GM12878 (cell line): ENCODE results near the gene SHROOM3. TPM values are rescaled to one million over a fixed set of nuclear protein-coding genes. Genes with fewer than 3 reads are reported as not detected.

Experiments
- ATAC-seq: fragments of 200-7000 bp; cut with Tn5 transposase; 3 replicates; pipeline ENCODE4 v1.9.1; 2020; ENCODE audit warnings: mild to moderate bottlenecking, moderate library complexity
- BruUV-seq: library from RNA; stranded (reverse); fragments of 400-500 nt; replicated peaks from 2 replicates; lab custom pipeline; 2021; lab: Mats Ljungman, UMichigan
- CTCF ChIA-PET: fragments of 300-600 bp; sonication (Branson Sonifier 250); formaldehyde crosslinking; extraction: SDS; loops from one replicate; lab custom pipeline; 2021; ENCODE audit warnings: inconsistent platforms; lab: Yijun Ruan, JAX
- POLR2A ChIA-PET: fragments of 350-600 bp; formaldehyde crosslinking; extraction: SDS; loops from one replicate; lab custom pipeline; 2021; ENCODE audit warnings: inconsistent platforms; lab: Charles Lee
- RAD21 ChIA-PET: fragments of 300-600 bp; sonication (Branson Sonifier 250); formaldehyde crosslinking; loops from one replicate; lab custom pipeline; 2023; ENCODE audit warnings: antibody characterized with exemption; ENCODE audit not compliant: unreplicated experiment; lab: Charles Lee
- SMC1A ChIA-PET: fragments of 300-600 bp; sonication (Branson Sonifier 250); formaldehyde crosslinking; loops from one replicate; lab custom pipeline; 2023; ENCODE audit not compliant: unreplicated experiment, uncharacterized antibody; lab: Charles Lee
- DNase-seq: peaks from one replicate; pipeline ENCODE4 v3.0.0-alpha.2; 2011; ENCODE audit warnings: low read depth, low spot score
- FAIRE-seq: peaks from 3 replicates; lab custom pipeline; 2011; peaks lifted over from hg19 to GRCh38; lab: Jason Lieb, UNC
- H2AFZ ChIP-seq: 2 replicates; pipeline ENCODE4 v1.6.0; 2011; ENCODE audit warnings: low read depth, low read length, control low read depth; ENCODE audit not compliant: control insufficient read depth
- H3K27ac ChIP-seq: 2 replicates; pipeline ENCODE4 v1.5.1; 2011; ENCODE audit warnings: control low read depth; ENCODE audit not compliant: control insufficient read depth, insufficient read depth
- H3K27me3 ChIP-seq, 2 experiments: replicated peaks in 1 of 2; 2 replicates each; pipeline versions ENCODE4 v1.6.0 to v1.6.1; 2011; ENCODE audit warnings: low read length in 1 of 2; ENCODE audit not compliant: control insufficient read depth in 2 of 2, insufficient read depth in 2 of 2
- H3K36me3 ChIP-seq, 2 experiments: 2 replicates each; pipeline ENCODE4 v1.5.1; 2011; ENCODE audit warnings: low read length in 1 of 2; ENCODE audit not compliant: control insufficient read depth in 2 of 2, insufficient read depth in 2 of 2
- H3K4me1 ChIP-seq: 2 replicates; pipeline ENCODE4 v1.6.1; 2011; ENCODE audit warnings: mild to moderate bottlenecking, low read length, moderate library complexity, mixed read lengths; ENCODE audit not compliant: control insufficient read depth, insufficient read depth
- H3K4me2 ChIP-seq: 2 replicates; pipeline ENCODE4 v1.6.0; 2011; ENCODE audit warnings: control low read depth; ENCODE audit not compliant: control insufficient read depth, insufficient read depth
- H3K4me3 ChIP-seq: fragments of 200-600 bp; sonication (generic); 2 replicates; pipeline ENCODE4 v1.5.1; 2016
- H3K79me2 ChIP-seq: 2 replicates; pipeline ENCODE4 v1.6.0; 2011; ENCODE audit warnings: low read length; ENCODE audit not compliant: control insufficient read depth, insufficient read depth
- H3K9ac ChIP-seq: 2 replicates; pipeline ENCODE4 v1.8.0; 2011; ENCODE audit warnings: low read length, control low read depth, mixed read lengths; ENCODE audit not compliant: control insufficient read depth, insufficient read depth
- H3K9me3 ChIP-seq: replicated peaks from 3 replicates; pipeline ENCODE4 v1.5.1; 2011; ENCODE audit warnings: mild to moderate bottlenecking, low read length; ENCODE audit not compliant: control insufficient read depth, insufficient read depth
- H4K20me1 ChIP-seq: 2 replicates; pipeline ENCODE4 v1.6.0; 2011; ENCODE audit not compliant: control insufficient read depth, insufficient read depth
- BCL3 ChIP-seq: IDR thresholded peaks from 2 replicates; pipeline ENCODE4 v1.6.1; 2011; ENCODE audit warnings: borderline replicate concordance, low read depth, mild to moderate bottlenecking, moderate library complexity, low read length; ENCODE audit not compliant: insufficient read depth, poor library complexity, severe bottlenecking
- CEBPB ChIP-seq, 2 experiments: fragments of 150-350 bp in 1 of 2; IDR thresholded peaks; 2 replicates each; pipeline ENCODE4 v1.6.1; 2012 to 2014; ENCODE audit warnings: low read depth in 2 of 2, low read length in 2 of 2, borderline replicate concordance in 1 of 2, inconsistent platforms in 1 of 2
- DPF2 ChIP-seq: fragments of 450-650 bp; IDR thresholded peaks from 2 replicates; pipeline ENCODE4 v1.6.1; 2017; ENCODE audit warnings: mild to moderate bottlenecking
- JUNB ChIP-seq: IDR thresholded peaks from 2 replicates; pipeline ENCODE4 v1.6.1; 2016; ENCODE audit warnings: antibody characterized with exemption, mild to moderate bottlenecking
- MTA3 ChIP-seq: IDR thresholded peaks from 2 replicates; pipeline ENCODE4 v1.6.1; 2012; ENCODE audit warnings: low read length, inconsistent platforms, borderline replicate concordance
- NFYB ChIP-seq: IDR thresholded peaks from 2 replicates; pipeline ENCODE4 v1.6.1; 2011; ENCODE audit warnings: low read depth, mild to moderate bottlenecking, low read length, improper control_type of control experiment, moderate library complexity; ENCODE audit not compliant: insufficient read depth
- POLR2A ChIP-seq: IDR thresholded peaks from 2 replicates; pipeline ENCODE4 v1.6.1; 2011; ENCODE audit warnings: low read depth, mild to moderate bottlenecking, low read length
- SIN3A ChIP-seq: IDR thresholded peaks from 2 replicates; pipeline ENCODE4 v1.6.1; 2012; ENCODE audit warnings: low read depth, low read length, improper control_type of control experiment
- STAT3 ChIP-seq: IDR thresholded peaks from 2 replicates; pipeline ENCODE4 v1.6.1; 2011; ENCODE audit warnings: low read depth, low read length, improper control_type of control experiment
- TCF12 ChIP-seq: IDR thresholded peaks from 2 replicates; pipeline ENCODE4 v1.6.1; 2011; ENCODE audit warnings: low read depth, mild to moderate bottlenecking, low read length
- ZBTB11 ChIP-seq: fragments of 450-650 bp; formaldehyde crosslinking; IDR thresholded peaks from 2 replicates; pipeline ENCODE4 v1.5.0; 2022; ENCODE audit warnings: mild to moderate bottlenecking, missing genetic modification characterization
- ZZZ3 ChIP-seq: IDR thresholded peaks from 2 replicates; pipeline ENCODE4 v1.6.1; 2011; ENCODE audit warnings: low read depth; ENCODE audit not compliant: control insufficient read depth, insufficient read length
- WGBS: methylation state at CpG from one replicate; pipeline ENCODE4 v1.1.6; 2016; ENCODE audit warnings: low lambda C conversion rate; ENCODE audit not compliant: insufficient replicate concordance, insufficient coverage; ENCODE audit errors: missing lambda C conversion rate; 5-methylcytosine and 5-hydroxymethylcytosine counted together
- in situ Hi-C: fragments of 300-500 bp; cut with MboI; formaldehyde crosslinking; loops from 9 replicates; pipeline ENCODE4 v1.14.3; 2018; ENCODE audit warnings: mixed read lengths
- intact Hi-C: fragments of 100-400 bp; cut with micrococcal nuclease; formaldehyde crosslinking; loops from one replicate; pipeline ENCODE4 v1.14.2; 2022; ENCODE audit not compliant: unreplicated experiment
- polyA plus RNA-seq, 11 experiments: library from polyadenylated mRNA; depleted of rRNA in 4 of 11; unstranded in 6 of 11; stranded (reverse) in 5 of 11; fragments of >200 nt; fragmentation: Nextera tagmentation in 4 of 11; fragmentation: Illumina TruSeq in 1 of 11; extraction: Ambion mirVana in 4 of 11; extraction: Trizol in 1 of 11; gene quantifications; 1 replicate in 1 of 11; 2 replicates in 10 of 11; pipeline versions ENCODE4 v1.2.1 to v1.2.3, GENCODE V29; 2011 to 2016; ENCODE audit warnings: inconsistent platforms in 2 of 11, missing spikeins in 2 of 11, low read depth in 1 of 11
- total RNA-seq, 4 experiments: library from RNA; depleted of rRNA in 3 of 4; stranded (reverse); fragments of >200 nt in 3 of 4; fragmentation: Illumina TruSeq in 1 of 4; extraction: Trizol in 1 of 4; gene quantifications; 2 replicates each; pipeline versions ENCODE4 v1.2.1 to v1.2.3, GENCODE V29; 2013 to 2021
- TF ChIP-seq, protein P1 (sequence below), 3 experiments: IDR thresholded peaks in 2 of 3; conservative IDR thresholded peaks in 1 of 3; 2 replicates each; pipeline ENCODE4 v1.5.1; 2011; ENCODE audit warnings: low read depth in 3 of 3, low read length in 3 of 3, mild to moderate bottlenecking in 3 of 3, control low read depth in 2 of 3, moderate library complexity in 2 of 3, inconsistent platforms in 1 of 3, mixed read lengths in 1 of 3; ENCODE audit not compliant: control insufficient read depth in 2 of 3, insufficient read depth in 1 of 3; ENCODE audit errors: extremely low read depth in 1 of 3
- TF ChIP-seq, protein P2 (sequence below): IDR thresholded peaks from 2 replicates; pipeline ENCODE4 v1.6.1; 2011; ENCODE audit warnings: low read depth, low read length, improper control_type of control experiment, borderline replicate concordance

SHROOM3 gene
- total and polyA plus RNA-seq, 10 of the 15 experiments (the other 5 are each of a cell fraction or from before 2014, with no cell fraction given), result under 0.01 to 0.29 (median 0.08) TPM; not detected in 1

- in situ Hi-C loops, result no loop called here
- FAIRE-seq (no peak), ATAC-seq (no peak)
- Histone ChIP-seq H4K20me1 (no peaks in the 10 kb centered on the region), H3K9ac (no peak overlapping the region), H3K9me3 (no peaks in the 10 kb centered on the region), H3K79me2 (no peaks in the 10 kb centered on the region)
- no TSS peak for BruUV-seq
- POLR2A ChIA-PET, result no interaction called here
- TF ChIP-seq POLR2A (no peak), TCF12 (no peak), ZBTB11 (CRISPR knock-in tag) (no peak), NFYB (no peak), CEBPB (IDR thresholded peaks at IDR 0.05; ENCODE audit: borderline replicate concordance in 1 of 2, low read depth in 2 of 2, low read length in 2 of 2) (no peak), DPF2 (no peak), MTA3 (no peak), STAT3 (no peak), JUNB (no peak), BCL3 (no peak), ZZZ3 (no peak), SIN3A (no peak)
- TF ChIP-seq, protein P1, sequence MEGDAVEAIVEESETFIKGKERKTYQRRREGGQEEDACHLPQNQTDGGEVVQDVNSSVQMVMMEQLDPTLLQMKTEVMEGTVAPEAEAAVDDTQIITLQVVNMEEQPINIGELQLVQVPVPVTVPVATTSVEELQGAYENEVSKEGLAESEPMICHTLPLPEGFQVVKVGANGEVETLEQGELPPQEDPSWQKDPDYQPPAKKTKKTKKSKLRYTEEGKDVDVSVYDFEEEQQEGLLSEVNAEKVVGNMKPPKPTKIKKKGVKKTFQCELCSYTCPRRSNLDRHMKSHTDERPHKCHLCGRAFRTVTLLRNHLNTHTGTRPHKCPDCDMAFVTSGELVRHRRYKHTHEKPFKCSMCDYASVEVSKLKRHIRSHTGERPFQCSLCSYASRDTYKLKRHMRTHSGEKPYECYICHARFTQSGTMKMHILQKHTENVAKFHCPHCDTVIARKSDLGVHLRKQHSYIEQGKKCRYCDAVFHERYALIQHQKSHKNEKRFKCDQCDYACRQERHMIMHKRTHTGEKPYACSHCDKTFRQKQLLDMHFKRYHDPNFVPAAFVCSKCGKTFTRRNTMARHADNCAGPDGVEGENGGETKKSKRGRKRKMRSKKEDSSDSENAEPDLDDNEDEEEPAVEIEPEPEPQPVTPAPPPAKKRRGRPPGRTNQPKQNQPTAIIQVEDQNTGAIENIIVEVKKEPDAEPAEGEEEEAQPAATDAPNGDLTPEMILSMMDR (IDR thresholded peaks at IDR 0.05 in 2 of 3, conservative IDR thresholded peaks at IDR 0.05 in 1 of 3; ENCODE audit: control insufficient read depth in 2 of 3, extremely low read depth in 1 of 3, insufficient read depth in 1 of 3, low read depth in 3 of 3, low read length in 3 of 3), result no peak
- TF ChIP-seq, protein P2, sequence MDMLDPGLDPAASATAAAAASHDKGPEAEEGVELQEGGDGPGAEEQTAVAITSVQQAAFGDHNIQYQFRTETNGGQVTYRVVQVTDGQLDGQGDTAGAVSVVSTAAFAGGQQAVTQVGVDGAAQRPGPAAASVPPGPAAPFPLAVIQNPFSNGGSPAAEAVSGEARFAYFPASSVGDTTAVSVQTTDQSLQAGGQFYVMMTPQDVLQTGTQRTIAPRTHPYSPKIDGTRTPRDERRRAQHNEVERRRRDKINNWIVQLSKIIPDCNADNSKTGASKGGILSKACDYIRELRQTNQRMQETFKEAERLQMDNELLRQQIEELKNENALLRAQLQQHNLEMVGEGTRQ, result no peak
- TF ChIP-seq, all 136 proteins: peak for 0
- Histone ChIP-seq H3K4me2 (no peak overlapping the region), H2AFZ (no peak overlapping the region), H3K4me1 (no peaks in the 10 kb centered on the region), H3K36me3 (no peaks in the 10 kb centered on the region), H3K4me3 (no peak overlapping the region), H3K27me3 (peaks cover 0 to 8% of the 10 kb centered on the region in 2 experiments; a peak in 3 of 4 replicates), H3K27ac (no peak overlapping the region)
- ChIA-PET SMC1A (no interaction called here), CTCF (interaction anchor here (1.0 kb wide), 1 partner anchor 131 kb away, joined by 3 read pairs; no protein-coding TSS in a partner anchor), RAD21 (no interaction called here)
- intact Hi-C loops, result no loop called here
- 57% methylated on average over 3 of the region's 3 CpGs for WGBS
- no peak for DNase-seq
Observed at GRCh38 chr4:76591992-76592391, 157.0 kb downstream of the SHROOM3 start.
